Measurements from ENCODE around the gene RTL10.

GRCh38 chr22:19876314-19876940 lies 21.8 kb upstream of the RTL10 start:
- no peak for TF ChIP-seq CTCF (conservative IDR thresholded peaks at IDR 0.05; ENCODE audit: low read depth, low read length)
- no peak for TF ChIP-seq CEBPB (IDR thresholded peaks at IDR 0.05; ENCODE audit: low read depth, low read length)
- TF ChIP-seq POLR2A (IDR thresholded peaks at IDR 0.05; ENCODE audit: low read depth, low read length), result no peak
- TF ChIP-seq USF2 (IDR thresholded peaks at IDR 0.05; ENCODE audit: low read depth, low read length), result no peak
- TF ChIP-seq SMC3 (IDR thresholded peaks at IDR 0.05; ENCODE audit: low read depth, low read length), result no peak
- TF ChIP-seq ELK1 (IDR thresholded peaks at IDR 0.05; ENCODE audit: borderline replicate concordance, low read depth, low read length), result no peak
- TF ChIP-seq CHD1 (IDR thresholded peaks at IDR 0.05; ENCODE audit: low read depth, low read length), result no peak
- no peak for TF ChIP-seq MXI1 (IDR thresholded peaks at IDR 0.05; ENCODE audit: borderline replicate concordance, low read depth, low read length)
- no peak for TF ChIP-seq MAFK (IDR thresholded peaks at IDR 0.05; ENCODE audit: low read depth, low read length)
- TF ChIP-seq RAD21 (IDR thresholded peaks at IDR 0.05; ENCODE audit: low read length), result no peak
- TF ChIP-seq RCOR1 (IDR thresholded peaks at IDR 0.05; ENCODE audit: insufficient replicate concordance, low read length), result no peak
